ENCODE results near the gene TRIM2.

Gene TRIM2

GRCh38 chr4:153248641-153249198 is 44.5 kb downstream of the TRIM2 start:
- DNase-seq (ENCODE audit: low read depth in 2 of 2) = no peak

- DNase-seq (ENCODE audit: low read depth in 2 of 2) = peak; percentile 64 to 76
These were observed 45.2 kb downstream of the TRIM2 start for GRCh38 chr4:153249199-153250041.

- no peak for DNase-seq (ENCODE audit: low read depth in 2 of 2)
These were observed 47.9 kb downstream of the TRIM2 start for GRCh38 chr4:153252122-153252521.

- DNase-seq (ENCODE audit: low read depth in 2 of 2) = no peak
These were observed 51.0 kb downstream of the TRIM2 start for GRCh38 chr4:153255233-153255632.

- peak in 1 of 2 donors; percentile 22 for DNase-seq (ENCODE audit: low read depth in 2 of 2)
These were observed 52.9 kb downstream of the TRIM2 start for GRCh38 chr4:153257151-153257620.

GRCh38 chr4:153257991-153258390 is 53.7 kb downstream of the TRIM2 start:
- DNase-seq (ENCODE audit: low read depth in 2 of 2) = no peak

GRCh38 chr4:153258750-153259149 is 54.5 kb downstream of the TRIM2 start:
- no peak for DNase-seq (ENCODE audit: low read depth in 2 of 2)

- DNase-seq (ENCODE audit: low read depth in 2 of 2) = no peak
These were observed 55.4 kb downstream of the TRIM2 start for GRCh38 chr4:153259661-153260060.

GRCh38 chr4:153260132-153260531 is 55.9 kb downstream of the TRIM2 start:
- no peak for DNase-seq (ENCODE audit: low read depth in 2 of 2)

GRCh38 chr4:153260553-153261300 is 56.5 kb downstream of the TRIM2 start:
- no peak for DNase-seq (ENCODE audit: low read depth in 2 of 2)

GRCh38 chr4:153261461-153261860 is 57.2 kb downstream of the TRIM2 start:
- no peak for DNase-seq (ENCODE audit: low read depth in 2 of 2)

GRCh38 chr4:153261914-153262313 is 57.7 kb downstream of the TRIM2 start:
- DNase-seq (ENCODE audit: low read depth in 2 of 2) = no peak

GRCh38 chr4:153265306-153266047 is 61.2 kb downstream of the TRIM2 start:
- DNase-seq (ENCODE audit: low read depth in 2 of 2) = no peak

GRCh38 chr4:153266988-153267387 is 62.7 kb downstream of the TRIM2 start:
- no peak for DNase-seq (ENCODE audit: low read depth in 2 of 2)

- no peak for DNase-seq (ENCODE audit: low read depth in 2 of 2)
These were observed 63.6 kb downstream of the TRIM2 start for GRCh38 chr4:153267890-153268289.

GRCh38 chr4:153268295-153268694 is 64.1 kb downstream of the TRIM2 start:
- no peak for DNase-seq (ENCODE audit: low read depth in 2 of 2)

GRCh38 chr4:153269218-153269990 is 65.2 kb downstream of the TRIM2 start:
- DNase-seq (ENCODE audit: low read depth in 2 of 2) = no peak

GRCh38 chr4:153270361-153270760 is 66.1 kb downstream of the TRIM2 start:
- DNase-seq (ENCODE audit: low read depth in 2 of 2) = no peak

GRCh38 chr4:153271820-153272219 is 67.6 kb downstream of the TRIM2 start:
- no peak for DNase-seq (ENCODE audit: low read depth in 2 of 2)

GRCh38 chr4:153273751-153274150 is 69.5 kb downstream of the TRIM2 start:
- DNase-seq (ENCODE audit: low read depth in 2 of 2) = no peak

- DNase-seq (ENCODE audit: low read depth in 2 of 2) = no peak
These were observed 70.7 kb downstream of the TRIM2 start for GRCh38 chr4:153274967-153275366.
